AG09309 (cell line): ENCODE results near the gene DIAPH3.
A peak's percentile ranks its signal among the peaks of the same experiment; 100 is the strongest.

ENCODE experiments used
- DNase-seq: peaks from one replicate; pipeline ENCODE4 v3.0.0-alpha.2; 2010; ENCODE audit warnings: low read depth
- H3K4me3 ChIP-seq: 2 replicates; pipeline ENCODE4 v1.5.1; 2011; ENCODE audit warnings: mild to moderate bottlenecking, low read depth, low read length, moderate library complexity; ENCODE audit not compliant: control insufficient read depth
- CTCF ChIP-seq: IDR thresholded peaks from 2 replicates; pipeline ENCODE4 v1.5.1; 2011; ENCODE audit warnings: mild to moderate bottlenecking, low read depth, low read length, inconsistent platforms; ENCODE audit not compliant: insufficient read depth, control insufficient read depth; ENCODE audit errors: missing control alignments

Gene DIAPH3

GRCh38 chr13:60139272-60139671, 24.5 kb downstream of the DIAPH3 start:
- no peak for TF ChIP-seq CTCF
- H3K4me3 ChIP-seq, result no peak overlapping the region
- no peak for DNase-seq

GRCh38 chr13:60138674-60139073, 25.1 kb downstream of the DIAPH3 start:
- H3K4me3 ChIP-seq, result no peak overlapping the region
- DNase-seq, result no peak

GRCh38 chr13:60137911-60138560, 25.7 kb downstream of the DIAPH3 start:
- no peak for TF ChIP-seq CTCF
- no peak for DNase-seq
- H3K4me3 ChIP-seq, result no peak overlapping the region

More at GRCh38 chr13:60138674-60139073, 25.1 kb downstream of the DIAPH3 start:
- TF ChIP-seq CTCF, result no peak

GRCh38 chr13:60135344-60135743, 28.4 kb downstream of the DIAPH3 start:
- DNase-seq, result no peak
- no peak for TF ChIP-seq CTCF
- H3K4me3 ChIP-seq, result no peak overlapping the region

- DNase-seq, result no peak
- TF ChIP-seq CTCF, result peak; percentile 35
- no peak overlapping the region for H3K4me3 ChIP-seq
These were observed 29.4 kb downstream of the DIAPH3 start for GRCh38 chr13:60134376-60134775.

- no peak for TF ChIP-seq CTCF
- H3K4me3 ChIP-seq, result no peak overlapping the region
- DNase-seq, result no peak
These were observed 42.4 kb downstream of the DIAPH3 start for GRCh38 chr13:60121337-60121687.

- DNase-seq, result no peak
- no peak for TF ChIP-seq CTCF
- H3K4me3 ChIP-seq, result no peak overlapping the region
These were observed 43.0 kb downstream of the DIAPH3 start for GRCh38 chr13:60120617-60121336.
